Right lobe of liver (tissue), 4 donors: ENCODE measurements around the gene LDB2.

Experiments used
- POLR2A ChIP-seq: fragments of 450-650 bp; IDR thresholded peaks from one replicate; pipeline ENCODE4 v1.6.1; 2017; ENCODE audit warnings: antibody characterized with exemption, mild to moderate bottlenecking
- TF ChIP-seq, protein P1 (sequence below), 4 donors: fragments of 200-600 bp in 3 of 4; fragments of 450-650 bp in 1 of 4; IDR thresholded peaks; one replicate each; pipeline versions ENCODE4 v1.5.1 to v1.8.0; 2016 to 2022; ENCODE audit warnings: antibody characterized with exemption in 4 of 4, mild to moderate bottlenecking in 2 of 4
- donor health status: DM: no; HTN: no; CAD: no.
- donor health status: DM: no; HTN: no; CAD: no.
- donor health status: DM: no; HTN: yes; CAD: no.

DNA sequence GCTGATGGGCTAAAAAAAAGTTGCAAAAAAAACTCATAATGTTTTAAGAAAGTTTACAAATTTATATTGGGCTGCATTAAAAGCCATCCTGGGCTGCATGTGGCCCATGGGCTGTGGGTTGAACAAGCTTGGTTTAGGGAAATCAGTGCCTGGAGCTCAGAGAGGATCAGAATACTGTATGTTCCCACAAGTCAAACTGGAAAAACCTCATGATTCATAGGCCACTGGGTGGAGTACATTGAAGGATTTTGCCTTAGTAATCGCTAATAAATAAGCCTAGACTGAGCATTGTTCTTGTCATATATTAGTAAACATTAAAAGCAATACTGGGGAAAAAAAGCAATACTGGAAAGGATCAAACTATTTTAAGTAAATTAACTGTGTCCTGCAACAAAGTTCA, 425.9 kb downstream of the LDB2 start:
- TF ChIP-seq, protein P1, sequence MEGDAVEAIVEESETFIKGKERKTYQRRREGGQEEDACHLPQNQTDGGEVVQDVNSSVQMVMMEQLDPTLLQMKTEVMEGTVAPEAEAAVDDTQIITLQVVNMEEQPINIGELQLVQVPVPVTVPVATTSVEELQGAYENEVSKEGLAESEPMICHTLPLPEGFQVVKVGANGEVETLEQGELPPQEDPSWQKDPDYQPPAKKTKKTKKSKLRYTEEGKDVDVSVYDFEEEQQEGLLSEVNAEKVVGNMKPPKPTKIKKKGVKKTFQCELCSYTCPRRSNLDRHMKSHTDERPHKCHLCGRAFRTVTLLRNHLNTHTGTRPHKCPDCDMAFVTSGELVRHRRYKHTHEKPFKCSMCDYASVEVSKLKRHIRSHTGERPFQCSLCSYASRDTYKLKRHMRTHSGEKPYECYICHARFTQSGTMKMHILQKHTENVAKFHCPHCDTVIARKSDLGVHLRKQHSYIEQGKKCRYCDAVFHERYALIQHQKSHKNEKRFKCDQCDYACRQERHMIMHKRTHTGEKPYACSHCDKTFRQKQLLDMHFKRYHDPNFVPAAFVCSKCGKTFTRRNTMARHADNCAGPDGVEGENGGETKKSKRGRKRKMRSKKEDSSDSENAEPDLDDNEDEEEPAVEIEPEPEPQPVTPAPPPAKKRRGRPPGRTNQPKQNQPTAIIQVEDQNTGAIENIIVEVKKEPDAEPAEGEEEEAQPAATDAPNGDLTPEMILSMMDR (IDR thresholded peaks at IDR 0.05) = no peak
- no peak for TF ChIP-seq POLR2A
